RWPE2 (cell line): ENCODE data around the gene SHMT2.

Experiments
- ATAC-seq: fragments of 200-7000 bp; cut with Tn5 transposase; 3 replicates; pipeline ENCODE4 v1.9.1; 2021; ENCODE audit warnings: low read depth
- DNase-seq: peaks from one replicate; pipeline ENCODE4 v3.0.0-alpha.2; 2020; ENCODE audit warnings: low spot score
- H3K27ac ChIP-seq: fragments of 450-650 bp; 2 replicates; pipeline ENCODE4 v1.5.1; 2017; ENCODE audit warnings: mild to moderate bottlenecking; ENCODE audit not compliant: poor library complexity, severe bottlenecking
- H3K27me3 ChIP-seq: fragments of 250-450 bp; sonication (Bioruptor Pico); 2 replicates; pipeline ENCODE4 v1.5.1; 2021; ENCODE audit warnings: mild to moderate bottlenecking, moderate library complexity; ENCODE audit not compliant: insufficient read depth, poor library complexity, severe bottlenecking
- H3K36me3 ChIP-seq: fragments of 250-450 bp; sonication (Bioruptor Pico); 2 replicates; pipeline ENCODE4 v1.5.1; 2020; ENCODE audit warnings: low read depth, mild to moderate bottlenecking, moderate library complexity
- H3K4me1 ChIP-seq: fragments of 250-450 bp; sonication (Bioruptor Pico); 2 replicates; pipeline ENCODE4 v1.5.1; 2021; ENCODE audit warnings: mild to moderate bottlenecking, moderate library complexity; ENCODE audit not compliant: insufficient read depth, poor library complexity, severe bottlenecking
- H3K4me3 ChIP-seq: fragments of 250-450 bp; sonication (Bioruptor Pico); 2 replicates; pipeline ENCODE4 v1.5.1; 2021; ENCODE audit warnings: mild to moderate bottlenecking, moderate library complexity; ENCODE audit not compliant: severe bottlenecking
- H3K9me3 ChIP-seq: fragments of 250-450 bp; sonication (Bioruptor Pico); 2 replicates; pipeline ENCODE4 v1.5.1; 2021; ENCODE audit warnings: mild to moderate bottlenecking, moderate library complexity; ENCODE audit not compliant: severe bottlenecking
- TF ChIP-seq, protein P1 (sequence below): fragments of 450-650 bp; IDR thresholded peaks from one replicate; pipeline ENCODE4 v1.5.1; 2017; ENCODE audit warnings: mild to moderate bottlenecking, moderate library complexity; ENCODE audit not compliant: poor library complexity, severe bottlenecking

SHMT2 gene

DNA sequence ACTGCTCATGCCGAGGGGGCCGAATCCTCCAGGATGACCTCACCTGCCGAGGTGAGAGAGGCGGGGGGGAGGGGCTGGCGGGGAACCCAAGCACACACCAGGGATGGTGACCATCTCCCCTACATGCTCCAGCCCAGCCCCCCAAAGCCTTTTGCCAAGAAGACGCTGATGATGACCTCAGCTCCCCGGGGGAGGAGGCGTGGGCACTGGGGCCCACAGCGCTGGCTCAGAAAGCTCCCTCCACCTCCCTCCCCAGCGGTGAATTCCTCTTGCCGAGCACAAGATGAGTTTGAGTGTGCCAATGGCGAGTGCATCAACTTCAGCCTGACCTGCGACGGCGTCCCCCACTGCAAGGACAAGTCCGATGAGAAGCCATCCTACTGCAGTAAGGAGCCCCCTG is 36.6 kb upstream of the SHMT2 start:
- Histone ChIP-seq H3K4me1 (no peaks in the 10 kb centered on the region), H3K27me3 (no peaks in the 10 kb centered on the region), H3K36me3 (peaks cover 14% of the 10 kb centered on the region), H3K4me3 (no peak overlapping the region), H3K27ac (no peak overlapping the region), H3K9me3 (no peaks in the 10 kb centered on the region)
- no peak for DNase-seq
- TF ChIP-seq, protein P1, sequence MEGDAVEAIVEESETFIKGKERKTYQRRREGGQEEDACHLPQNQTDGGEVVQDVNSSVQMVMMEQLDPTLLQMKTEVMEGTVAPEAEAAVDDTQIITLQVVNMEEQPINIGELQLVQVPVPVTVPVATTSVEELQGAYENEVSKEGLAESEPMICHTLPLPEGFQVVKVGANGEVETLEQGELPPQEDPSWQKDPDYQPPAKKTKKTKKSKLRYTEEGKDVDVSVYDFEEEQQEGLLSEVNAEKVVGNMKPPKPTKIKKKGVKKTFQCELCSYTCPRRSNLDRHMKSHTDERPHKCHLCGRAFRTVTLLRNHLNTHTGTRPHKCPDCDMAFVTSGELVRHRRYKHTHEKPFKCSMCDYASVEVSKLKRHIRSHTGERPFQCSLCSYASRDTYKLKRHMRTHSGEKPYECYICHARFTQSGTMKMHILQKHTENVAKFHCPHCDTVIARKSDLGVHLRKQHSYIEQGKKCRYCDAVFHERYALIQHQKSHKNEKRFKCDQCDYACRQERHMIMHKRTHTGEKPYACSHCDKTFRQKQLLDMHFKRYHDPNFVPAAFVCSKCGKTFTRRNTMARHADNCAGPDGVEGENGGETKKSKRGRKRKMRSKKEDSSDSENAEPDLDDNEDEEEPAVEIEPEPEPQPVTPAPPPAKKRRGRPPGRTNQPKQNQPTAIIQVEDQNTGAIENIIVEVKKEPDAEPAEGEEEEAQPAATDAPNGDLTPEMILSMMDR, result no peak
- no peak for ATAC-seq

DNA sequence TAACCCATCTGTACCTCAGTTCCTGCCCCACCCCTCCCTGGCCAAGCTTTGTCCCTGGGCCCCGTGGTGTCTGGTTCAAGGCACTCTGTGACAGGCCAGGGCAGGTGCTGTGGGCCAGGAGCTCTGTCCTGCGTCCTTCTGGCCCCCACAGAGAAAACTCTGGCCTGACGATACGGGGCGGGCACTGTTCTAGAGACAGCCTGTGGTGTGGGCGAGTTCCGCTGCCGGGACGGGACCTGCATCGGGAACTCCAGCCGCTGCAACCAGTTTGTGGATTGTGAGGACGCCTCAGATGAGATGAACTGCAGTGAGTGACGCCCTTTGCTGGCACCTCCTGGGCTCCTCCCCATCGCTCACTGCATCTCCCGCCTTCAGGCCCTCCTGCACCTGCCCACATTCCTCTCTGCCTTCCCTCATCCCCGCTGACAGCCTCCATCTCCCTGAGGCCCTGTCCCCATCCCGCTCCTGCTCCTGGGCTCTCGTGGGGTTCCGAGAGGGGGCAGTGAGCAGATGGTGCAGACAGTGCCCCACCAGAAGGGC is 35.7 kb upstream of the SHMT2 start:
- Histone ChIP-seq H3K4me3 (no peak overlapping the region), H3K36me3 (peaks cover 17% of the 10 kb centered on the region), H3K4me1 (no peaks in the 10 kb centered on the region), H3K27me3 (no peaks in the 10 kb centered on the region), H3K27ac (no peak overlapping the region), H3K9me3 (no peaks in the 10 kb centered on the region)
- DNase-seq, result no peak
- ATAC-seq, result no peak
- TF ChIP-seq, protein P1, result no peak

DNA sequence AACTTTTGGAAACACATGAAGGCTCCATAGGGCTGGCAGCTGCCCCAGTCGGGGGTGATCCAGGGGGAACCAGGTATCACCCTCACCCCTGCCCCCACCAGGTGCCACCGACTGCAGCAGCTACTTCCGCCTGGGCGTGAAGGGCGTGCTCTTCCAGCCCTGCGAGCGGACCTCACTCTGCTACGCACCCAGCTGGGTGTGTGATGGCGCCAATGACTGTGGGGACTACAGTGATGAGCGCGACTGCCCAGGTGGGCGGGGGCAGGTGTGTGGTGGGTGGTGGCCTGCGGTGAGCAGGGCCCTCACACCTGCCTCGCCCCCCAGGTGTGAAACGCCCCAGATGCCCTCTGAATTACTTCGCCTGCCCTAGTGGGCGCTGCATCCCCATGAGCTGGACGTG is 35.3 kb upstream of the SHMT2 start:
- H3K4me3 ChIP-seq, result no peak overlapping the region
- H3K27me3 ChIP-seq, result no peaks in the 10 kb centered on the region
- ATAC-seq (no peak), DNase-seq (no peak)
- H3K27ac ChIP-seq, result no peak overlapping the region
- no peaks in the 10 kb centered on the region for H3K9me3 ChIP-seq
- H3K4me1 ChIP-seq, result no peaks in the 10 kb centered on the region
- peaks cover 17% of the 10 kb centered on the region for H3K36me3 ChIP-seq
- TF ChIP-seq, protein P1, result no peak

DNA sequence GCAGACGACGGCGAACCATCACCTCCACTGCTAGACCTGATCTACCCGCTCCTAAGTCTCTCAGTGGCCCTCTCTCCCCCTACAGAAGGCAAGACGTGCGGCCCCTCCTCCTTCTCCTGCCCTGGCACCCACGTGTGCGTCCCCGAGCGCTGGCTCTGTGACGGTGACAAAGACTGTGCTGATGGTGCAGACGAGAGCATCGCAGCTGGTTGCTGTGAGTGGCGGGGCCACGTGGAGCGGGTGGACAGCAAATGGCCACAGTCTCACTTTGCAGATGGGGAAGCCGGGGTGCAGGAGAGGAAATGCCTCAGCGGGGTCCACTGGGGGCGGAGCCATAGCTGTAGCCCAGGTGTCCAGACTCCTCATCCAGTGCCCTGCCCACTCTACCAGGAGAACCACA is 34.3 kb upstream of the SHMT2 start:
- DNase-seq (no peak), ATAC-seq (no peak)
- H3K36me3 ChIP-seq, result peaks cover 17% of the 10 kb centered on the region
- H3K9me3 ChIP-seq, result no peaks in the 10 kb centered on the region
- H3K4me1 ChIP-seq, result no peaks in the 10 kb centered on the region
- H3K4me3 ChIP-seq, result no peak overlapping the region
- H3K27me3 ChIP-seq, result no peaks in the 10 kb centered on the region
- H3K27ac ChIP-seq, result no peak overlapping the region
- TF ChIP-seq, protein P1, result no peak

DNA sequence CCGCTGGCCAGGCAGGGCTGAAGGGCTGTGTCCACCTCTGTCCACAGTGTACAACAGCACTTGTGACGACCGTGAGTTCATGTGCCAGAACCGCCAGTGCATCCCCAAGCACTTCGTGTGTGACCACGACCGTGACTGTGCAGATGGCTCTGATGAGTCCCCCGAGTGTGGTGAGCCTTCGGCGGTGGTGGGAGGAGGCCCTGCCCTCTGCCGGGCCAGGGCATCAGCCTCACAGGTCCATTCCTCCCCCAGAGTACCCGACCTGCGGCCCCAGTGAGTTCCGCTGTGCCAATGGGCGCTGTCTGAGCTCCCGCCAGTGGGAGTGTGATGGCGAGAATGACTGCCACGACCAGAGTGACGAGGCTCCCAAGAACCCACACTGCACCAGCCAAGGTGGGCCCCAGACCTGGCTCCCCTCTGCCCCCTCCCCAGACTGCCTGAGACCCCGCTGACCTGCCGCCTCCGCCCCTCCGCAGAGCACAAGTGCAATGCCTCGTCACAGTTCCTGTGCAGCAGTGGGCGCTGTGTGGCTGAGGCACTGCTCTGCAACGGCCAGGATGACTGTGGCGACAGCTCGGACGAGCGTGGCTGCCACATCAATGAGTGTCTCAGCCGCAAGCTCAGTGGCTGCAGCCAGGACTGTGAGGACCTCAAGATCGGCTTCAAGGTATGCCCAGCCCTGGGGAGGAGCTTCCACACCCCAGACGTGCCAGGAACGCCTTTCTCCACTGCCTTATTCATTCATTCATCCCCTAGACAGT is 33.7 kb upstream of the SHMT2 start:
- Histone ChIP-seq H3K36me3 (peaks cover 17% of the 10 kb centered on the region), H3K27me3 (no peaks in the 10 kb centered on the region), H3K4me1 (no peaks in the 10 kb centered on the region), H3K9me3 (no peaks in the 10 kb centered on the region), H3K4me3 (no peak overlapping the region), H3K27ac (no peak overlapping the region)
- no peak for ATAC-seq
- DNase-seq, result no peak
- TF ChIP-seq, protein P1, result no peak
